Gastroesophageal sphincter (tissue), 4 donors: ENCODE data around the gene ITIH1. TPM values are rescaled to one million over a fixed set of nuclear protein-coding genes. Genes with fewer than 3 reads are reported as not detected.

Experiments used
- ATAC-seq: fragments of 150-250 bp; one replicate; pipeline ENCODE4 v1.9.1; 2016; ENCODE audit warnings: mild to moderate bottlenecking, moderate library complexity
- H3K27ac ChIP-seq, 4 donors: fragments of 200-600 bp; sonication (generic) in 3 of 4; 1 replicate in 3 of 4; 2 replicates in 1 of 4; pipeline ENCODE4 v1.5.1; 2016 to 2019
- H3K27me3 ChIP-seq: fragments of 200-600 bp; sonication (generic); one replicate; pipeline ENCODE4 v1.5.1; 2019
- H3K36me3 ChIP-seq, 2 donors: fragments of 200-600 bp; sonication (generic); one replicate each; pipeline ENCODE4 v1.5.1; 2019; ENCODE audit warnings: control low read depth in 1 of 2
- H3K4me1 ChIP-seq, 3 donors: fragments of 200-600 bp; sonication (generic); 1 replicate in 2 of 3; 2 replicates in 1 of 3; pipeline ENCODE4 v1.5.1; 2016 to 2019; ENCODE audit warnings: control low read depth in 2 of 3
- H3K4me3 ChIP-seq, 2 donors: fragments of 200-600 bp; sonication (generic); one replicate each; pipeline ENCODE4 v1.5.1; 2019; ENCODE audit warnings: mild to moderate bottlenecking in 1 of 2, moderate library complexity in 1 of 2
- H3K9me3 ChIP-seq, 3 donors: fragments of 200-600 bp; sonication (generic); one replicate each; pipeline ENCODE4 v1.5.1; 2017 to 2019; ENCODE audit warnings: control low read depth in 2 of 3
- CTCF ChIP-seq, 4 experiments: fragments of 200-600 bp in 2 of 4; fragments of 450-650 bp in 2 of 4; sonication (generic) in 1 of 4; IDR thresholded peaks; one replicate each; pipeline ENCODE4 v1.5.1; 2017 to 2019; ENCODE audit warnings: antibody characterized with exemption in 4 of 4, mild to moderate bottlenecking in 2 of 4, moderate library complexity in 2 of 4
- EP300 ChIP-seq: sonication (generic); formaldehyde crosslinking; IDR thresholded peaks from one replicate; pipeline ENCODE4 v1.6.1; 2017; ENCODE audit warnings: antibody characterized with exemption, mild to moderate bottlenecking
- POLR2A ChIP-seq, 2 donors: fragments of 450-650 bp; IDR thresholded peaks; one replicate each; pipeline ENCODE4 v1.6.1; 2017; ENCODE audit warnings: antibody characterized with exemption in 2 of 2, mild to moderate bottlenecking in 2 of 2, moderate library complexity in 1 of 2
- POLR2AphosphoS5 ChIP-seq: sonication (generic); formaldehyde crosslinking; IDR thresholded peaks from one replicate; pipeline ENCODE4 v1.6.1; 2017; ENCODE audit warnings: antibody characterized with exemption
- WGBS, 2 donors: methylation state at CpG; one replicate each; pipeline ENCODE4 v1.1.5; 2018; ENCODE audit warnings: low coverage in 1 of 2; 5-methylcytosine and 5-hydroxymethylcytosine counted together
- total RNA-seq, 4 donors: library from RNA; depleted of rRNA; stranded (reverse); fragments of >200 nt; gene quantifications; one replicate each; pipeline ENCODE4 v1.1.0, GENCODE V29; 2016

ITIH1 gene
- total RNA-seq, 4 donors from 2014 or later, result not detected

DNA sequence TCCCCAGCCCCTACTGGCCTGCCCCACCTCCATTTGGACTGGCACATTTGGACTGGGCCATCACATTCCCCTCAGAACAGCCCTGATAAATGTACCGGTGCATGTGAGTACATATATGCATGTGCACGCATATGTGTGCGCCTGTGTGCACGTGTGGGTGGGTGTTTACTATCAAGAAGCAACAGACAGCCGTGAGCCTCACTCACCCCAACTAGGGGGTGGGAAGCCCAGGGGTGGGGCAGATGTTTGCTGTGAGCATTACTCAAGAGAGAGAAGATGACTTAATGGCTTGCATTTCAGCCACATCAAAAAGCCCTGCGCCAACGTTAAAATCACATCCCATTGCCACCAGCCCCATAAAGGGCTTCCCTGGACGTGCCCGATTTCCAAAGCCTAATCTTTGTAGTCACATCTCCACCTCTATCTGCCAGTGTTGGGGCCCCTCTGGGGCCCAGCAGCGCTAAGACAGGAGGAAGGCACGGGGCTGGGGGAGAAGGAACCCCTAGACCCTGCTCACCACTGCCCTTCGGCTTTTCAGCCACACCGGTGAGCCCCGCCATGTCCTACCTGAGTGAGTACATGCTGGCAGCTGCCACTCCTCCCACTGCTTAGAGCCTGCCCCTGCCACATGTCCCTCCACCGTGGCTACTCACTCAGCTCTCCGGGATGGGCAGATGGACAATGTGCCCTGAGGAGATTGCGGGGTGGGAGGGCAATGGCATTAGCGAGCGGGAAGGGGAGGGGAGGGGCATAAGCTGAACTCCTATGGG lies 28.1 kb downstream of the ITIH1 start:
- Histone ChIP-seq H3K27me3 (peaks cover 12% of the 10 kb centered on the region), H3K4me1 (no peaks in the 10 kb centered on the region), H3K9me3 (no peaks in the 10 kb centered on the region), H3K36me3 (no peaks in the 10 kb centered on the region), H3K4me3 (no peak overlapping the region), H3K27ac (no peak overlapping the region)
- no peak for ATAC-seq
- TF ChIP-seq CTCF (IDR thresholded peaks at IDR 0.05), result no peak
- TF ChIP-seq EP300, result no peak
- TF ChIP-seq POLR2AphosphoS5, result no peak
- no peak for TF ChIP-seq POLR2A (IDR thresholded peaks at IDR 0.05)
- WGBS, 2 donors, result 75 to 85% methylated on average over 2 to 5 of the region's 19 CpGs

DNA sequence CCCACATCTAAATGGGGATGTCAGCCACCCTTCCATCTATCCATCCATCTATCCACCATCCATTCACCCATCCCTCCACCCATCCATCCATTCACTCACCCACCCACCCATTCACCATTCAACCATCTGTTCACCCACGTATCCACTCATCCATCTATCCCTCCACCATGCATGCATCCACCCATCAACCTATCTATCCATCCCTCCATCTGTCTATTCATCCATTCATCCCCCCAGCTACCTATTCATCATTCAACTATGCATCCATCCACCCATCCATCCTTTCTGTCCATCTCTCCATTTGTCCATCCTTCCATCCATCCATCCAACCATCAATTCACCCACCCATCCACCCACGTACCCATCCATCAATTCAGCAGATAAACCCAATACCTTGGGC lies 31.8 kb downstream of the ITIH1 start:
- Histone ChIP-seq H3K4me1 (no peaks in the 10 kb centered on the region), H3K36me3 (no peaks in the 10 kb centered on the region), H3K27me3 (peaks cover 10% of the 10 kb centered on the region), H3K4me3 (no peak overlapping the region), H3K27ac (no peak overlapping the region), H3K9me3 (no peaks in the 10 kb centered on the region)
- WGBS, 2 donors, result 76 to 88% methylated on average over 2 of the region's 2 CpGs
- TF ChIP-seq POLR2A (IDR thresholded peaks at IDR 0.05), result no peak
- TF ChIP-seq EP300, result no peak
- TF ChIP-seq CTCF (IDR thresholded peaks at IDR 0.05), result no peak
- TF ChIP-seq POLR2AphosphoS5, result no peak
- ATAC-seq, result no peak

DNA sequence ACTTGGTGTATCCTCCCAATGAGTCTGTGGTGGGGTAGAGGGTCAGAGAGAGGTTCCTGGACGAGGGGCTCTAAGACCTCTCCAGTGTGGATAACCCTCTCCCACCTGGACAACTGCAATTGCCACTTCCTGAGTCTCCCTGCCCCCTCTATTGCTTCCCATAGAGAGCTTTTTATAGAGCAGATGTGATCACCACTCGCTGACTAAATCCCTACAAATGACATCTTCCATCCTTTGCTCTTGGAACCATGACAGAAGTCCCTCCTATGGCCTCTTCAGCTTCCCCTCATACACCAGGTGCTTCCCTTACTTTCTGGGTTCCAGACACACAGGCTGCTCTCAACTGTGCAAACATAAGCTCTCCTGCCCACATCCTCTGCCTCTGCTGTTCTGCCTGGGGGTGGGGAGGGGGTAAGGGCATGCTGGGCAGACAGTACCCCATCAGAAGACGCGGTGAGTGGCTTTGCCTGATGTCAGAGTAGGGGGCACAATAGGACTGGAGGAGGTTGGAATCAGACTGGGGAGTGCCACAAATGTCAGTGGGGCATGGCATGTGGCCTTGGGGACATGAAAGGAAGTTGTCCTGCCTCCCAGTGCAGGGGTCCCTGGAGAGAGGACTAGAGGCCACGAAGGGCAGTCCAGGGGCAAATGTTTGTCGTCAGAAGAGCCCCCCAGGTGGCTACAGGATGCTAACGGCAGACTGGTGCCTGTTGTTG lies 32.4 kb downstream of the ITIH1 start:
- H3K27me3 ChIP-seq, result peaks cover 7% of the 10 kb centered on the region
- no peaks in the 10 kb centered on the region for H3K4me1 ChIP-seq
- H3K9me3 ChIP-seq, result no peaks in the 10 kb centered on the region
- no peak overlapping the region for H3K4me3 ChIP-seq
- ATAC-seq, result no peak
- WGBS, 2 donors, result 43 to 60% methylated on average over 4 to 5 of the region's 7 CpGs
- TF ChIP-seq EP300 (no peak), CTCF (IDR thresholded peaks at IDR 0.05) (no peak), POLR2A (IDR thresholded peaks at IDR 0.05) (no peak), POLR2AphosphoS5 (no peak)
- no peak overlapping the region for H3K27ac ChIP-seq
- H3K36me3 ChIP-seq, result no peaks in the 10 kb centered on the region

GRCh38 chr3:52810923-52811322 lies 33.5 kb downstream of the ITIH1 start:
- H3K4me3 ChIP-seq, result no peak overlapping the region
- H3K36me3 ChIP-seq, result no peaks in the 10 kb centered on the region
- 80 to 90% methylated on average over 3 to 10 of the region's 11 CpGs for WGBS, 2 donors
- TF ChIP-seq EP300, result no peak
- TF ChIP-seq POLR2AphosphoS5, result no peak
- TF ChIP-seq CTCF (IDR thresholded peaks at IDR 0.05), result no peak
- no peak overlapping the region for H3K27ac ChIP-seq
- peaks cover 6% of the 10 kb centered on the region for H3K27me3 ChIP-seq
- no peaks in the 10 kb centered on the region for H3K4me1 ChIP-seq
- ATAC-seq, result no peak
- no peaks in the 10 kb centered on the region for H3K9me3 ChIP-seq
